OCI-LY3 (cell line): ENCODE results near the gene CFAP45.

Source experiments
- H2AFZ ChIP-seq: fragments of 200-600, 300-600 bp; shearing (Covaris generic); 2 replicates; pipeline ENCODE4 v1.6.0; 2014; ENCODE audit warnings: antibody characterized with exemption, low read depth, low read length
- H3K27ac ChIP-seq: fragments of 200-600, 300-600 bp; sonication (generic); 2 replicates; pipeline ENCODE4 v1.5.1; 2014; ENCODE audit warnings: mild to moderate bottlenecking, low read length, moderate library complexity, mixed read lengths
- H3K27me3 ChIP-seq: fragments of 200-600, 300-600 bp; sonication (generic); 2 replicates; pipeline ENCODE4 v1.6.1; 2014; ENCODE audit warnings: low read depth, low read length, mixed read lengths
- H3K36me3 ChIP-seq: fragments of 200-600, 300-600 bp; sonication (generic); replicated peaks from 2 replicates; pipeline ENCODE3; 2014; ENCODE audit warnings: low read depth, low read length, mixed read lengths
- H3K4me1 ChIP-seq: fragments of 300-600, 200-600 bp; sonication (generic); 2 replicates; pipeline ENCODE4 v1.6.1; 2014; ENCODE audit warnings: low read length, mixed read lengths
- H3K4me2 ChIP-seq: fragments of 200-600, 300-600 bp; sonication (generic); 2 replicates; pipeline ENCODE4 v1.6.1; 2014; ENCODE audit warnings: low read length, mixed read lengths
- H3K4me3 ChIP-seq: fragments of 300-600, 200-600 bp; sonication (generic); 2 replicates; pipeline ENCODE4 v1.5.1; 2014; ENCODE audit warnings: antibody characterized with exemption, mild to moderate bottlenecking, low read length, moderate library complexity
- H3K79me2 ChIP-seq: fragments of 300-600, 200-600 bp; shearing (Covaris generic); 2 replicates; pipeline ENCODE4 v1.6.1; 2014; ENCODE audit warnings: mild to moderate bottlenecking, low read length, mixed read lengths
- H3K9ac ChIP-seq: fragments of 300-600, 200-600 bp; shearing (Covaris generic); 2 replicates; pipeline ENCODE4 v1.6.0; 2014; ENCODE audit warnings: mild to moderate bottlenecking, low read length, moderate library complexity
- H3K9me3 ChIP-seq: fragments of 200-600, 300-600 bp; shearing (Covaris generic); 2 replicates; pipeline ENCODE4 v1.6.1; 2014; ENCODE audit warnings: low read length, mixed read lengths; ENCODE audit not compliant: insufficient read depth
- H4K20me1 ChIP-seq: fragments of 200-600, 300-600 bp; sonication (generic); 2 replicates; pipeline ENCODE4 v1.6.1; 2016; ENCODE audit warnings: low read length, mixed read lengths; ENCODE audit not compliant: insufficient read depth
- EZH2phosphoT487 ChIP-seq: fragments of 200-600 bp; shearing (Covaris generic); IDR thresholded peaks from 2 replicates; pipeline ENCODE4 v1.6.1; 2018; ENCODE audit warnings: antibody characterized with exemption, mixed run types, low read depth
- TF ChIP-seq, protein P1 (sequence below): fragments of 200-600, 300-600 bp; sonication (generic); IDR thresholded peaks from 2 replicates; pipeline ENCODE4 v1.5.1; 2014; ENCODE audit warnings: antibody characterized with exemption, low read length, low read depth

The CFAP45 gene

DNA sequence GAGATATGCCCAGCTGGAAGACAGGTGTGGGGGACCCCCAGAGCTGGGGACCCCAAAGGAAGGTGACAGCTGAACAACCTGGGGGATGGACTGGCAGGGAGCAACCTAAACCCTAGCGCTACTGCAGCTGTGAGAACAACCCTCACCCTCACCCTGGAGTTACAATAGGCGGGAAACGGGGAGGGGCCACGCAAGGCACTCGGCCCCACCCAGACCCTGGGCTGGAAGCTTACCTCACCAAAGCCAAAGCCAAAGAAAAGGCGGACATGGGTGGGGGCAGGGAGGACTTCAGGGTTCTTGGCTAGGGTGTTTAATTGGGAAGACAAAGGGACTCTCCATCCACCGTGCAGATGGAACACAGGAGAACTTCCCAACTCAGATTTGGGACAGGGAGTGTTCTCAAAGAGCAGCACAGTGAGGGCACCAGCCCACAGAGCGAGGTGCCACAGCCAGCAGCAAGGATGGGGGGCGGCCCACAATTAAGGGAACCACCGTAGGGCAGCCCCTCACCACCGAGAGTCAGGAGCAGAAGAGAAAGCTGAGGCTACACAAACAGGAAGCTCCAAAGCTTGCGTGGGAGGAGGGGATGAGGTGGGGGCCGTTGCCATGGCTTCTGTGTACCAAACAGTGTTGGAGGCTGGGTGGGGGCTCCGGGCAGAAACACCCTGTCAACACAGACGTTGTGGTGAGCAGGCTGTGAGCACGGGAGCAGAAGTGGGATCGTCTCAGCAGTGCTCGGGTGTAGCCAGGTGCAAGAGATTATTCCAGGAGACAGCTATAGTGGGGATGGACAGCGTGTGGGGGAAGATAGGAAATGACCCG, 23.4 kb upstream of the CFAP45 start:
- peaks cover 82% of the 10 kb centered on the region for H3K79me2 ChIP-seq
- H3K9me3 ChIP-seq, result no peaks in the 10 kb centered on the region
- H4K20me1 ChIP-seq, result peaks cover 58% of the 10 kb centered on the region
- H3K27ac ChIP-seq, result peak overlapping the region; percentile 94
- TF ChIP-seq, protein P1, sequence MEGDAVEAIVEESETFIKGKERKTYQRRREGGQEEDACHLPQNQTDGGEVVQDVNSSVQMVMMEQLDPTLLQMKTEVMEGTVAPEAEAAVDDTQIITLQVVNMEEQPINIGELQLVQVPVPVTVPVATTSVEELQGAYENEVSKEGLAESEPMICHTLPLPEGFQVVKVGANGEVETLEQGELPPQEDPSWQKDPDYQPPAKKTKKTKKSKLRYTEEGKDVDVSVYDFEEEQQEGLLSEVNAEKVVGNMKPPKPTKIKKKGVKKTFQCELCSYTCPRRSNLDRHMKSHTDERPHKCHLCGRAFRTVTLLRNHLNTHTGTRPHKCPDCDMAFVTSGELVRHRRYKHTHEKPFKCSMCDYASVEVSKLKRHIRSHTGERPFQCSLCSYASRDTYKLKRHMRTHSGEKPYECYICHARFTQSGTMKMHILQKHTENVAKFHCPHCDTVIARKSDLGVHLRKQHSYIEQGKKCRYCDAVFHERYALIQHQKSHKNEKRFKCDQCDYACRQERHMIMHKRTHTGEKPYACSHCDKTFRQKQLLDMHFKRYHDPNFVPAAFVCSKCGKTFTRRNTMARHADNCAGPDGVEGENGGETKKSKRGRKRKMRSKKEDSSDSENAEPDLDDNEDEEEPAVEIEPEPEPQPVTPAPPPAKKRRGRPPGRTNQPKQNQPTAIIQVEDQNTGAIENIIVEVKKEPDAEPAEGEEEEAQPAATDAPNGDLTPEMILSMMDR, result no peak
- peaks cover 52% of the 10 kb centered on the region for H3K4me1 ChIP-seq
- no peaks in the 10 kb centered on the region for H3K27me3 ChIP-seq
- peak overlapping the region; percentile 100 for H3K9ac ChIP-seq
- peak overlapping the region; percentile 95 for H3K4me3 ChIP-seq
- H3K36me3 ChIP-seq, result peaks cover 54% of the 10 kb centered on the region
- peak overlapping the region; percentile 98 for H3K4me2 ChIP-seq
- no peak overlapping the region for H2AFZ ChIP-seq

DNA sequence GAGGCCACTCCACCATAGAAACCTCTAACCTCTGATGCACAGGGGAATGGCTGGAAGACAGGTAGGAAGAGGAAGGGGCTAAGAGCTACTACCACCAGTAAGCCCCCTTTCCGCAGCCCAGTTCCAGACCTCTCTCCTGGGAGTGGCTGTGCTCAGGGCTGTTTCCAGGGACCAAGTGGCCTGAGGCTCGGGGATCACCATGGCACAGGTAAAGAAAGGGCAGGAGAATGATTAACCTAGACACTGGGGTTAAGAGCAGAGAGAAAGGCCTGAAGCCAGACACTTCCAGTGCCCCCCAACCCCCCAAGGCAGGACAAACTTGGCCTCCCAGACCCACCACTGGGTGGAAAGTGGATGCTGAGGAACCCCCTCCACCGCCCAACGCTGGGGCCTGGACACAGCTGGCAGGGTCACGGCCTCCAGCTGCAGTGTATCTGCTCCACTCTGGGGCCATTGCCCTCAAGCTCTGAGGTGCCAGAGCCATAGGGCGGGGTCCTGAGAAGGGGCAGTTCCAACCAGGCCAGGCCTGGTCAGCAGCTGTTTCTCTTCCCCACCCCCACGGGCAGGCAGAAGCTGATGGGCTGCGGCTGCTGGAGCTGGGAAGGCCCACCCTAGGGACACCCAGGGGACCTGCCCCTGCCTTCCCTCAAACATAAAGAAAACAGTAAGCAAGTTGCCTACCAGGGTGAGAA, 22.7 kb upstream of the CFAP45 start:
- Histone ChIP-seq H3K27ac (peak overlapping the region; percentile 94), H2AFZ (no peak overlapping the region), H4K20me1 (peaks cover 66% of the 10 kb centered on the region), H3K4me2 (peak overlapping the region; percentile 98), H3K9me3 (no peaks in the 10 kb centered on the region), H3K36me3 (peaks cover 59% of the 10 kb centered on the region), H3K9ac (peak overlapping the region; percentile 100), H3K4me1 (peaks cover 45% of the 10 kb centered on the region), H3K79me2 (peaks cover 86% of the 10 kb centered on the region), H3K27me3 (no peaks in the 10 kb centered on the region), H3K4me3 (peak overlapping the region; percentile 95)
- TF ChIP-seq, protein P1, result no peak
- TF ChIP-seq EZH2phosphoT487, result no peak

DNA sequence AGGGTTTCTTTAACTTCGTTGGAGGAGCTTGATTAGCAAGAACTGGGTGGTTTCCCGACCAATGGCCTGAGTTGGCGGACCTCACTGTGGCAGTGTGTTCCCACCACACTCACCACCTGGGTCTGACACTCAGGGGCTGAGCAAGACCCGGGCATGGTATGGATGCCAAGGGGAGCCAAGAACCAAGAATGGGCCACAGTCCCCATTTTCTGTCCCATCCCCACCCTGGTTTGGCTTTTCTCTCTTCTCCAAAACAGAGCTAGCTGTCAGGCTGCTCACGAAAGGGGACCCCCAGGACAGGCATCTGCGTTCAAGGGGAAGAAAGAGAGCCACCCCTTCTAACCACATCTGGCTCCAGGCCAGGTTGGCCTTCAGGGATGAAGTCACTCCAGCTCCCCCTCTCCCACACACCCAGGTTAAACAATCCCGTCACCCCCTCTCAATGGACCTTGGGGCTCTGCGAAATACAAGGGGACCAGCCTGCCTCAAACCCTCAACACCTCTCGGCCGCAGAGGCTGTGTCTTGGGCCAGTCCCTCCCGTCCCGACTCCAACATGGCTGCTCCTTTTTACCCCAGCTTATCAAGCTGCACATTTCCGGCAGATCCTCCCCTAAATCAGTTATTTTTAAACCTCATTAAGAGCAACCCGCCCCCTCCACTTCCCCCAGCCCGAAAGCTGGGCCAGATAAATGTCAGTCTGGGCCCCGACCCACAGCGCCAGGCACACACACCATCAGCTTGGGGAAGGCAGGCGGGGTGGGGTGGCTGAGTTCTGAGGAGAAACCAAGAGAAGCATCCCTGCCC, 21.9 kb upstream of the CFAP45 start:
- H3K9ac ChIP-seq, result peak overlapping the region; percentile 100
- peak overlapping the region; percentile 98 for H3K4me2 ChIP-seq
- peaks cover 37% of the 10 kb centered on the region for H3K4me1 ChIP-seq
- peaks cover 89% of the 10 kb centered on the region for H3K79me2 ChIP-seq
- peaks cover 71% of the 10 kb centered on the region for H4K20me1 ChIP-seq
- H3K36me3 ChIP-seq, result peaks cover 63% of the 10 kb centered on the region
- TF ChIP-seq, protein P1, result no peak
- no peak for TF ChIP-seq EZH2phosphoT487
- peak overlapping the region; percentile 95 for H3K4me3 ChIP-seq
- no peak overlapping the region for H2AFZ ChIP-seq
- no peaks in the 10 kb centered on the region for H3K27me3 ChIP-seq
- peak overlapping the region; percentile 94 for H3K27ac ChIP-seq
- no peaks in the 10 kb centered on the region for H3K9me3 ChIP-seq

DNA sequence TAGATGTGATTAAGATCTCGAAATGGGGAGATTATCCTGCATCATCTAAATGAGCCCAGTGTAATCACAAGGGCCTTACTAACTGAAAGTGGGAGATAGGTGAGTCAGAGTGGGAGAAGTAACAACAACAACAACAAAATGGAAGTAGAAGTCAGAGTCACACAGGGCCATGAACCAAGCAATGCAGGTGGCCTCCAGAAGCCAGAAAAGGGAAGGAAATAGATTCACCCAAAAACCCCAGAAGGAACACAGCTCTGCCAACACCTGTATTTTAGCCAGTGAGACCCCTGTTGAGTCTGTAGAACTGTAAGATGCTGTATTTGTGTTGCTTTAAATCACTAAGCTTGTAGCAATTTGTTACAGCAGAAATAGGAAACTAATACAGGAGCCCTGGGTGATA, 21.3 kb upstream of the CFAP45 start:
- peaks cover 31% of the 10 kb centered on the region for H3K4me1 ChIP-seq
- H3K9ac ChIP-seq, result peak overlapping the region; percentile 100

More for the DNA sequence above, 21.3 kb upstream of the CFAP45 start:
- Histone ChIP-seq H4K20me1 (peaks cover 77% of the 10 kb centered on the region), H3K4me3 (peak overlapping the region; percentile 95), H3K27ac (peak overlapping the region; percentile 94), H3K36me3 (peaks cover 68% of the 10 kb centered on the region), H3K9me3 (no peaks in the 10 kb centered on the region), H2AFZ (no peak overlapping the region), H3K79me2 (peaks cover 84% of the 10 kb centered on the region), H3K4me2 (peak overlapping the region; percentile 98), H3K27me3 (no peaks in the 10 kb centered on the region)
- TF ChIP-seq EZH2phosphoT487, result no peak
- TF ChIP-seq, protein P1, result no peak
